SK-N-SH (cell line): ENCODE measurements around the gene ATP13A3. TPM values are rescaled to one million over a fixed set of nuclear protein-coding genes. Genes with fewer than 3 reads are reported as not detected.

Experiments
- CTCF ChIA-PET: fragments of 300-600, 350-600 bp; formaldehyde crosslinking; extraction: SDS; loops from one replicate; lab custom pipeline; 2021; lab: Yijun Ruan, JAX
- POLR2A ChIA-PET: fragments of 350-600 bp; sonication (Branson Sonifier 250); formaldehyde crosslinking; extraction: SDS; loops from one replicate; lab custom pipeline; 2020; ENCODE audit warnings: antibody characterized with exemption, inconsistent platforms; lab: Yijun Ruan, JAX
- DNase-seq: peaks from one replicate; pipeline ENCODE4 v3.0.0; 2012
- H2AFZ ChIP-seq: fragments of 200-600 bp; sonication (generic); 2 replicates; pipeline ENCODE4 v1.8.1; 2016; ENCODE audit warnings: antibody characterized with exemption, mild to moderate bottlenecking, low read depth
- H3F3A ChIP-seq: fragments of 200-600 bp; sonication (generic); replicated peaks from 2 replicates; pipeline ENCODE3; 2016; ENCODE audit warnings: antibody characterized with exemption, mild to moderate bottlenecking; ENCODE audit not compliant: insufficient read depth
- H3K27ac ChIP-seq, 2 experiments: fragments of 200-500 bp in 1 of 2; fragments of 200-600 bp in 1 of 2; sonication (Bioruptor generic) in 1 of 2; sonication (generic), shearing (Covaris generic) in 1 of 2; 2 replicates each; pipeline versions ENCODE4 v1.5.1 to v1.6.1; 2014 to 2016; ENCODE audit warnings: low read depth in 2 of 2, inconsistent platforms in 1 of 2, low read length in 1 of 2, mild to moderate bottlenecking in 1 of 2, mixed read lengths in 1 of 2
- H3K27me3 ChIP-seq: fragments of 200-600 bp; sonication (generic), shearing (Covaris generic); 2 replicates; pipeline ENCODE4 v1.6.1; 2016; ENCODE audit warnings: mixed run types; ENCODE audit not compliant: insufficient read depth
- H3K36me3 ChIP-seq, 2 experiments: fragments of 200-500 bp in 1 of 2; fragments of 200-600 bp in 1 of 2; sonication (Bioruptor generic) in 1 of 2; sonication (generic) in 1 of 2; replicated peaks in 1 of 2; 2 replicates each; pipeline versions ENCODE3 to v1.5.1; 2014 to 2016; ENCODE audit warnings: low read length in 1 of 2, mild to moderate bottlenecking in 1 of 2; ENCODE audit not compliant: insufficient read depth in 2 of 2, control insufficient read depth in 1 of 2
- H3K4me1 ChIP-seq, 2 experiments: fragments of 200-500 bp in 1 of 2; fragments of 200-600 bp in 1 of 2; sonication (Bioruptor generic) in 1 of 2; sonication (generic), shearing (Covaris generic) in 1 of 2; 2 replicates each; pipeline versions ENCODE4 v1.5.1 to v1.6.1; 2014 to 2016; ENCODE audit warnings: low read depth in 1 of 2, low read length in 1 of 2, mixed run types in 1 of 2; ENCODE audit not compliant: insufficient read depth in 2 of 2, control insufficient read depth in 1 of 2
- H3K4me2 ChIP-seq: fragments of 200-600 bp; sonication (generic), shearing (Covaris generic); 2 replicates; pipeline ENCODE4 v1.6.1; 2017; ENCODE audit warnings: mixed run types
- H3K4me3 ChIP-seq, 2 experiments: fragments of 200-500 bp in 1 of 2; fragments of 200-600 bp in 1 of 2; sonication (Bioruptor generic) in 1 of 2; sonication (generic), shearing (Covaris generic) in 1 of 2; 2 replicates each; pipeline versions ENCODE4 v1.5.1 to v1.8.1; 2014 to 2016; ENCODE audit warnings: low read depth in 2 of 2, inconsistent platforms in 1 of 2, low read length in 1 of 2, mild to moderate bottlenecking in 1 of 2, mixed read lengths in 1 of 2, moderate library complexity in 1 of 2
- H3K79me2 ChIP-seq: fragments of 200-600 bp; sonication (generic); 2 replicates; pipeline ENCODE4 v1.8.1; 2017; ENCODE audit warnings: mild to moderate bottlenecking; ENCODE audit not compliant: insufficient read depth
- H3K9ac ChIP-seq: fragments of 200-600 bp; sonication (generic); 2 replicates; pipeline ENCODE4 v1.6.1; 2017; ENCODE audit warnings: mixed run types
- H3K9me2 ChIP-seq: fragments of 200-600 bp; sonication (generic); 2 replicates; pipeline ENCODE4 v1.6.1; 2017; ENCODE audit warnings: mixed run types
- H3K9me3 ChIP-seq: fragments of 200-600 bp; sonication (generic); 2 replicates; pipeline ENCODE4 v1.6.1; 2017; ENCODE audit warnings: mixed run types, mild to moderate bottlenecking, moderate library complexity
- H4K20me1 ChIP-seq: fragments of 200-600 bp; sonication (generic); 2 replicates; pipeline ENCODE4 v1.6.1; 2017; ENCODE audit warnings: mild to moderate bottlenecking, mixed run types; ENCODE audit not compliant: insufficient read depth
- CHD2 ChIP-seq: fragments of 150-350 bp; IDR thresholded peaks from 2 replicates; pipeline ENCODE4 v1.6.1; 2018; ENCODE audit warnings: low read length; ENCODE audit not compliant: partially characterized antibody
- ELF1 ChIP-seq: IDR thresholded peaks from 2 replicates; pipeline ENCODE4 v1.4.0; 2012
- EZH2phosphoT487 ChIP-seq: fragments of 200-600 bp; sonication (generic); IDR thresholded peaks from 2 replicates; pipeline ENCODE4 v1.6.1; 2017; ENCODE audit warnings: low read depth, mixed run types, mild to moderate bottlenecking, antibody characterized with exemption, moderate library complexity, borderline replicate concordance
- FOXJ3 ChIP-seq: sonication (generic); formaldehyde crosslinking; IDR thresholded peaks from 2 replicates; pipeline ENCODE4 v1.5.1; 2020; ENCODE audit warnings: mild to moderate bottlenecking, missing genetic modification reagents
- FOXM1 ChIP-seq: IDR thresholded peaks from 2 replicates; pipeline ENCODE4 v1.4.0; 2012; ENCODE audit warnings: low read depth, mild to moderate bottlenecking
- GABPA ChIP-seq: IDR thresholded peaks from 2 replicates; pipeline ENCODE4 v1.4.0; 2012; ENCODE audit warnings: low read depth, mild to moderate bottlenecking
- JUND ChIP-seq: IDR thresholded peaks from 2 replicates; pipeline ENCODE4 v1.4.0; 2012
- NFIC ChIP-seq: IDR thresholded peaks from 2 replicates; pipeline ENCODE4 v1.4.0; 2012; ENCODE audit warnings: borderline replicate concordance
- RXRA ChIP-seq: IDR thresholded peaks from 2 replicates; pipeline ENCODE4 v1.4.0; 2012; ENCODE audit warnings: low read depth, mild to moderate bottlenecking, borderline replicate concordance
- TCF12 ChIP-seq: IDR thresholded peaks from 2 replicates; pipeline ENCODE4 v1.4.0; 2012
- WGBS: methylation state at CpG from one replicate; pipeline ENCODE4 v1.1.6; 2017; ENCODE audit warnings: low lambda C conversion rate; 5-methylcytosine and 5-hydroxymethylcytosine counted together
- polyA plus RNA-seq, 3 experiments: library from polyadenylated mRNA; depleted of rRNA; stranded (reverse); fragments of >200 nt; gene quantifications; 2 replicates each; pipeline ENCODE4 v1.2.3, GENCODE V29; 2012
- TF ChIP-seq, protein P1 (sequence below): IDR thresholded peaks from 2 replicates; pipeline ENCODE4 v1.6.1; 2012; ENCODE audit warnings: mild to moderate bottlenecking, low read depth, low read length, moderate library complexity
- TF ChIP-seq, protein P2 (sequence below): IDR thresholded peaks from 2 replicates; pipeline ENCODE4; 2012
- TF ChIP-seq, protein P3 (sequence below): fragments of 150-350 bp; IDR thresholded peaks from 2 replicates; pipeline ENCODE4 v1.6.1; 2017; ENCODE audit warnings: antibody characterized with exemption, low read length, low read depth, borderline replicate concordance
- TF ChIP-seq, protein P4 (sequence below): IDR thresholded peaks from 2 replicates; pipeline ENCODE4 v1.4.0; 2012; ENCODE audit warnings: low read depth, borderline replicate concordance
- TF ChIP-seq, protein P5 (sequence below): fragments of 200-600 bp; sonication (generic); IDR thresholded peaks from 2 replicates; pipeline ENCODE4 v1.6.1; 2017; ENCODE audit warnings: antibody characterized with exemption, mild to moderate bottlenecking, moderate library complexity

Gene ATP13A3
- polyA plus RNA-seq, 1 of the 3 experiments (the other 2 are of a cell fraction), result 48.2 TPM

DNA sequence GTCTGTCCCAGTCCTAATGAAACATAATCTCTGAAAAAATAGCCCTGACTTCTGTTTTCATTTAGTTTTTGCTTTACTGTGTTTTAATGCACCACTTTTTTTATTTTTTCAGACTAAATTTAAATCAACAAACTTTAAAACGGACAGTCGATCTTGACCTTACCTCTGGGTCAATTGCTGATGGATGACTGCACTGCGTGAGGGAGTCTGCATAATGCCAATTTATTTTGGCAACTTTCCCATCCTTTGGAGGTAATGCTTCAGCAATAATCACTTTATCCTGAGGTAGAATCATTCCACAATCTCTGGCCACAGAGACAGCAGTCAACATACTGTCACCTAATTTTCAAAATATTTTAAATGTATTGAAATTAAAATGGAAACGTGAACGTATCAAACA is 55.2 kb downstream of the ATP13A3 start:
- Histone ChIP-seq H3K4me2 (no peak overlapping the region), H3K4me3 (no peak overlapping the region), H3F3A (peaks cover 54% of the 10 kb centered on the region), H3K9ac (no peak overlapping the region), H3K9me2 (no peaks in the 10 kb centered on the region), H2AFZ (no peak overlapping the region), H3K79me2 (peaks cover 54% of the 10 kb centered on the region), H3K4me1 (peaks cover 0 to 3% of the 10 kb centered on the region in 2 experiments; a peak in 2 of 4 replicates), H3K36me3 (peaks cover 79 to 88% of the 10 kb centered on the region in 2 experiments), H3K27me3 (no peaks in the 10 kb centered on the region), H4K20me1 (no peaks in the 10 kb centered on the region), H3K27ac (no peak overlapping the region), H3K9me3 (no peaks in the 10 kb centered on the region)
- ChIA-PET POLR2A (no interaction called here), CTCF (interaction anchor here (0.8 to 2.4 kb wide), 3 partner anchors 40 to 98 kb away, joined by 3 to 7 read pairs (median 4); no protein-coding TSS in a partner anchor)
- WGBS, result 74% methylated on average over 5 of the region's 5 CpGs
- peak; percentile 14 for DNase-seq
- TF ChIP-seq GABPA, result no peak
- TF ChIP-seq, protein P1, sequence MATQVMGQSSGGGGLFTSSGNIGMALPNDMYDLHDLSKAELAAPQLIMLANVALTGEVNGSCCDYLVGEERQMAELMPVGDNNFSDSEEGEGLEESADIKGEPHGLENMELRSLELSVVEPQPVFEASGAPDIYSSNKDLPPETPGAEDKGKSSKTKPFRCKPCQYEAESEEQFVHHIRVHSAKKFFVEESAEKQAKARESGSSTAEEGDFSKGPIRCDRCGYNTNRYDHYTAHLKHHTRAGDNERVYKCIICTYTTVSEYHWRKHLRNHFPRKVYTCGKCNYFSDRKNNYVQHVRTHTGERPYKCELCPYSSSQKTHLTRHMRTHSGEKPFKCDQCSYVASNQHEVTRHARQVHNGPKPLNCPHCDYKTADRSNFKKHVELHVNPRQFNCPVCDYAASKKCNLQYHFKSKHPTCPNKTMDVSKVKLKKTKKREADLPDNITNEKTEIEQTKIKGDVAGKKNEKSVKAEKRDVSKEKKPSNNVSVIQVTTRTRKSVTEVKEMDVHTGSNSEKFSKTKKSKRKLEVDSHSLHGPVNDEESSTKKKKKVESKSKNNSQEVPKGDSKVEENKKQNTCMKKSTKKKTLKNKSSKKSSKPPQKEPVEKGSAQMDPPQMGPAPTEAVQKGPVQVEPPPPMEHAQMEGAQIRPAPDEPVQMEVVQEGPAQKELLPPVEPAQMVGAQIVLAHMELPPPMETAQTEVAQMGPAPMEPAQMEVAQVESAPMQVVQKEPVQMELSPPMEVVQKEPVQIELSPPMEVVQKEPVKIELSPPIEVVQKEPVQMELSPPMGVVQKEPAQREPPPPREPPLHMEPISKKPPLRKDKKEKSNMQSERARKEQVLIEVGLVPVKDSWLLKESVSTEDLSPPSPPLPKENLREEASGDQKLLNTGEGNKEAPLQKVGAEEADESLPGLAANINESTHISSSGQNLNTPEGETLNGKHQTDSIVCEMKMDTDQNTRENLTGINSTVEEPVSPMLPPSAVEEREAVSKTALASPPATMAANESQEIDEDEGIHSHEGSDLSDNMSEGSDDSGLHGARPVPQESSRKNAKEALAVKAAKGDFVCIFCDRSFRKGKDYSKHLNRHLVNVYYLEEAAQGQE, result no peak
- no peak for TF ChIP-seq JUND
- no peak for TF ChIP-seq NFIC

DNA sequence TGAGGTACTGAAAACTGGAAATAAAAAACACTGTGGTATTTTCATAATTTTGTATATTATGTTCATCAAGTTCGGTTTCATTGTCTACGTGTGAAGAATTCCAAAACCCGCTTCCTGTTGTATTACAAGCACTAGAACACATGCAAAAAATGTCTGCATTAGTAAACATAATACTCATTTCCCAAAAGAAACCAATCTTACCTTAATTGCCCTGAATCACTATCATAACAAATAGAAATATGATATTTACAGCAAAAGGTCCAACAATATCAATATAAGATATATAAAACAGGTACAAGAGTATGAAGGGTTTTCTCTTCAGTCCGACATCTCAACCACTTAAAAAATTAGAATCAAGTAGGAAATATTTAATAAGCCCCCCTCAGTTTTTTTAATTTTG is 61.4 kb downstream of the ATP13A3 start:
- peaks cover 69% of the 10 kb centered on the region for H3F3A ChIP-seq
- peaks cover 71 to 90% of the 10 kb centered on the region in 2 experiments for H3K36me3 ChIP-seq
- POLR2A ChIA-PET, result no interaction called here
- no peaks in the 10 kb centered on the region; a peak in 2 of 4 replicates for H3K4me1 ChIP-seq
- no peaks in the 10 kb centered on the region for H3K9me3 ChIP-seq
- H3K27me3 ChIP-seq, result no peaks in the 10 kb centered on the region
- no peak overlapping the region for H3K4me3 ChIP-seq
- H3K27ac ChIP-seq, result no peak overlapping the region
- H4K20me1 ChIP-seq, result peaks cover 5% of the 10 kb centered on the region; the same call in 1 of the 2 replicates
- DNase-seq, result no peak
- H2AFZ ChIP-seq, result no peak overlapping the region
- no peak overlapping the region for H3K9ac ChIP-seq
- H3K79me2 ChIP-seq, result peaks cover 58% of the 10 kb centered on the region
- WGBS, result 94% methylated on average over 4 of the region's 4 CpGs
- CTCF ChIA-PET, result interaction anchor here (1.1 to 1.4 kb wide), 2 partner anchors 83 to 169 kb away, joined by 3 read pairs; no protein-coding TSS in a partner anchor
- no peak overlapping the region for H3K4me2 ChIP-seq
- H3K9me2 ChIP-seq, result no peaks in the 10 kb centered on the region
- no peak for TF ChIP-seq ELF1
- TF ChIP-seq, protein P2, sequence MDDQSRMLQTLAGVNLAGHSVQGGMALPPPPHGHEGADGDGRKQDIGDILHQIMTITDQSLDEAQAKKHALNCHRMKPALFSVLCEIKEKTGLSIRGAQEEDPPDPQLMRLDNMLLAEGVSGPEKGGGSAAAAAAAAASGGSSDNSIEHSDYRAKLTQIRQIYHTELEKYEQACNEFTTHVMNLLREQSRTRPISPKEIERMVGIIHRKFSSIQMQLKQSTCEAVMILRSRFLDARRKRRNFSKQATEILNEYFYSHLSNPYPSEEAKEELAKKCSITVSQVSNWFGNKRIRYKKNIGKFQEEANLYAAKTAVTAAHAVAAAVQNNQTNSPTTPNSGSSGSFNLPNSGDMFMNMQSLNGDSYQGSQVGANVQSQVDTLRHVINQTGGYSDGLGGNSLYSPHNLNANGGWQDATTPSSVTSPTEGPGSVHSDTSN, result no peak
- TF ChIP-seq, protein P3, sequence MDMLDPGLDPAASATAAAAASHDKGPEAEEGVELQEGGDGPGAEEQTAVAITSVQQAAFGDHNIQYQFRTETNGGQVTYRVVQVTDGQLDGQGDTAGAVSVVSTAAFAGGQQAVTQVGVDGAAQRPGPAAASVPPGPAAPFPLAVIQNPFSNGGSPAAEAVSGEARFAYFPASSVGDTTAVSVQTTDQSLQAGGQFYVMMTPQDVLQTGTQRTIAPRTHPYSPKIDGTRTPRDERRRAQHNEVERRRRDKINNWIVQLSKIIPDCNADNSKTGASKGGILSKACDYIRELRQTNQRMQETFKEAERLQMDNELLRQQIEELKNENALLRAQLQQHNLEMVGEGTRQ, result no peak
- TF ChIP-seq CHD2, result no peak
- TF ChIP-seq, protein P4, sequence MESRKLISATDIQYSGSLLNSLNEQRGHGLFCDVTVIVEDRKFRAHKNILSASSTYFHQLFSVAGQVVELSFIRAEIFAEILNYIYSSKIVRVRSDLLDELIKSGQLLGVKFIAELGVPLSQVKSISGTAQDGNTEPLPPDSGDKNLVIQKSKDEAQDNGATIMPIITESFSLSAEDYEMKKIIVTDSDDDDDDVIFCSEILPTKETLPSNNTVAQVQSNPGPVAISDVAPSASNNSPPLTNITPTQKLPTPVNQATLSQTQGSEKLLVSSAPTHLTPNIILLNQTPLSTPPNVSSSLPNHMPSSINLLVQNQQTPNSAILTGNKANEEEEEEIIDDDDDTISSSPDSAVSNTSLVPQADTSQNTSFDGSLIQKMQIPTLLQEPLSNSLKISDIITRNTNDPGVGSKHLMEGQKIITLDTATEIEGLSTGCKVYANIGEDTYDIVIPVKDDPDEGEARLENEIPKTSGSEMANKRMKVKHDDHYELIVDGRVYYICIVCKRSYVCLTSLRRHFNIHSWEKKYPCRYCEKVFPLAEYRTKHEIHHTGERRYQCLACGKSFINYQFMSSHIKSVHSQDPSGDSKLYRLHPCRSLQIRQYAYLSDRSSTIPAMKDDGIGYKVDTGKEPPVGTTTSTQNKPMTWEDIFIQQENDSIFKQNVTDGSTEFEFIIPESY, result no peak
- no peak for TF ChIP-seq FOXM1
- TF ChIP-seq, protein P5, sequence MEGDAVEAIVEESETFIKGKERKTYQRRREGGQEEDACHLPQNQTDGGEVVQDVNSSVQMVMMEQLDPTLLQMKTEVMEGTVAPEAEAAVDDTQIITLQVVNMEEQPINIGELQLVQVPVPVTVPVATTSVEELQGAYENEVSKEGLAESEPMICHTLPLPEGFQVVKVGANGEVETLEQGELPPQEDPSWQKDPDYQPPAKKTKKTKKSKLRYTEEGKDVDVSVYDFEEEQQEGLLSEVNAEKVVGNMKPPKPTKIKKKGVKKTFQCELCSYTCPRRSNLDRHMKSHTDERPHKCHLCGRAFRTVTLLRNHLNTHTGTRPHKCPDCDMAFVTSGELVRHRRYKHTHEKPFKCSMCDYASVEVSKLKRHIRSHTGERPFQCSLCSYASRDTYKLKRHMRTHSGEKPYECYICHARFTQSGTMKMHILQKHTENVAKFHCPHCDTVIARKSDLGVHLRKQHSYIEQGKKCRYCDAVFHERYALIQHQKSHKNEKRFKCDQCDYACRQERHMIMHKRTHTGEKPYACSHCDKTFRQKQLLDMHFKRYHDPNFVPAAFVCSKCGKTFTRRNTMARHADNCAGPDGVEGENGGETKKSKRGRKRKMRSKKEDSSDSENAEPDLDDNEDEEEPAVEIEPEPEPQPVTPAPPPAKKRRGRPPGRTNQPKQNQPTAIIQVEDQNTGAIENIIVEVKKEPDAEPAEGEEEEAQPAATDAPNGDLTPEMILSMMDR, result no peak
- no peak for TF ChIP-seq JUND
- TF ChIP-seq EZH2phosphoT487, result no peak
- TF ChIP-seq TCF12, result no peak
- TF ChIP-seq RXRA, result no peak
- TF ChIP-seq FOXJ3, result no peak
